DOHH2 (cell line): ENCODE results near the gene DDIT4.

Experiments
- EZH2phosphoT487 ChIP-seq: fragments of 200-600 bp; sonication (generic); IDR thresholded peaks from 2 replicates; pipeline ENCODE4 v1.6.1; 2017; ENCODE audit warnings: borderline replicate concordance, mild to moderate bottlenecking, antibody characterized with exemption, low read length, moderate library complexity, mixed read lengths
- TF ChIP-seq, protein P1 (sequence below): fragments of 200-600 bp; sonication (generic); IDR thresholded peaks from one replicate; pipeline ENCODE4 v1.5.1; 2014; ENCODE audit warnings: antibody characterized with exemption, mild to moderate bottlenecking, low read depth, low read length; ENCODE audit not compliant: poor library complexity, severe bottlenecking

DNA sequence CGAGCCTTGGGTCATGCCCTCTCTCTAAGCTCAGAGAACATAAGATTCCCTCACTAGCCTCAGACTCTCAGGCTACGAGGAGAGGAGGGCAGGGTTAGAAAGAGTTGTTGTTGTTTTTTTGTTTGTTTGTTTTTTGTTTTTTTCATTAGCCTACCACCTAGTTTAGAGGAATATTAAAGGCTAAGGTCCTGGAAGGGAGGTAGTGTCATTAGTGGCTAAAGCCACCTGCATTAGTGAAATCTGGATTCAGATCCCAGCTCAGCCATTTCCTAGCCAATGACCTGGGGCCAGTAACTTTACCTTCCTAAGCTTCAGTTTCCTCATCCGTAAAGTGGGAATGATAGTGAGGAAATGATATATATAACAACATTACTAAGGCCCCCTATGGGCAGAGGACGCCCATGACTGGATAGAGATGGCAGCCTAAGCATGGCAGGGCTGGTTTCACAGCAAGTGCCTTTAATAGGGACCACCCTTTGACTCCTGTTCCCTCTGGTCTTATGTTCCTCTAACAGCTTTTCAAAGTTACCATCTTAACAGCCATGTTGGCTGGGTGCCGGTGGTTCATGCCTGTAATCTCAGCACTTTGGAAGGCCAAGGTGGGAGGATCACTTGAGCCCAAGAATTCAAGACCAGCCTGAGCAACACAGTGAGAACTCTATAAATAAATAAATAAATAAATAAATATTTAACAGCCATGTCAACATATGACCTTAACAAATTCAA is 5.1 kb downstream of the DDIT4 start:
- TF ChIP-seq, protein P1, sequence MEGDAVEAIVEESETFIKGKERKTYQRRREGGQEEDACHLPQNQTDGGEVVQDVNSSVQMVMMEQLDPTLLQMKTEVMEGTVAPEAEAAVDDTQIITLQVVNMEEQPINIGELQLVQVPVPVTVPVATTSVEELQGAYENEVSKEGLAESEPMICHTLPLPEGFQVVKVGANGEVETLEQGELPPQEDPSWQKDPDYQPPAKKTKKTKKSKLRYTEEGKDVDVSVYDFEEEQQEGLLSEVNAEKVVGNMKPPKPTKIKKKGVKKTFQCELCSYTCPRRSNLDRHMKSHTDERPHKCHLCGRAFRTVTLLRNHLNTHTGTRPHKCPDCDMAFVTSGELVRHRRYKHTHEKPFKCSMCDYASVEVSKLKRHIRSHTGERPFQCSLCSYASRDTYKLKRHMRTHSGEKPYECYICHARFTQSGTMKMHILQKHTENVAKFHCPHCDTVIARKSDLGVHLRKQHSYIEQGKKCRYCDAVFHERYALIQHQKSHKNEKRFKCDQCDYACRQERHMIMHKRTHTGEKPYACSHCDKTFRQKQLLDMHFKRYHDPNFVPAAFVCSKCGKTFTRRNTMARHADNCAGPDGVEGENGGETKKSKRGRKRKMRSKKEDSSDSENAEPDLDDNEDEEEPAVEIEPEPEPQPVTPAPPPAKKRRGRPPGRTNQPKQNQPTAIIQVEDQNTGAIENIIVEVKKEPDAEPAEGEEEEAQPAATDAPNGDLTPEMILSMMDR = peak; percentile 32
- no peak for TF ChIP-seq EZH2phosphoT487
